HepG2 (cell line): Measurements from ENCODE around the gene CDK2AP2. TPM values are rescaled to one million over a fixed set of nuclear protein-coding genes. Genes with fewer than 3 reads are reported as not detected.

Experiments
- CCAR2 ChIP-seq: fragments of 200-400 bp; formaldehyde crosslinking; optimal IDR thresholded peaks from 2 replicates; pipeline ENCODE3; 2018; ENCODE audit warnings: low read depth, mild to moderate bottlenecking, low read length, moderate library complexity
- EEA1 ChIP-seq: sonication (generic); formaldehyde crosslinking; IDR thresholded peaks from 2 replicates; pipeline ENCODE4 v1.5.1; 2020; ENCODE audit warnings: mild to moderate bottlenecking, missing genetic modification reagents, borderline replicate concordance
- FOXC1 ChIP-seq: sonication (generic); formaldehyde crosslinking; IDR thresholded peaks from 2 replicates; pipeline ENCODE4 v1.8.0; 2022; ENCODE audit warnings: mild to moderate bottlenecking, missing genetic modification reagents, borderline replicate concordance
- GABPB1 ChIP-seq: IDR thresholded peaks from 2 replicates; pipeline ENCODE4 v1.6.1; 2016; ENCODE audit warnings: mild to moderate bottlenecking, missing genetic modification reagents, moderate library complexity, missing compliant biosample characterization
- KDM5A ChIP-seq: fragments of 200-600 bp; sonication (generic); IDR thresholded peaks from 2 replicates; pipeline ENCODE4 v1.7.0; 2018; ENCODE audit warnings: antibody characterized with exemption, mild to moderate bottlenecking, low read length, borderline replicate concordance
- KLF16 ChIP-seq, 2 experiments: sonication (generic) in 1 of 2; formaldehyde crosslinking in 1 of 2; IDR thresholded peaks; 2 replicates each; pipeline versions ENCODE4 v1.6.1 to v1.8.0; 2016 to 2023; ENCODE audit warnings: missing genetic modification reagents in 2 of 2, missing compliant biosample characterization in 1 of 2
- NRL ChIP-seq: sonication (generic); formaldehyde crosslinking; IDR thresholded peaks from 2 replicates; pipeline ENCODE4 v1.5.0; 2020; ENCODE audit warnings: missing genetic modification reagents, mild to moderate bottlenecking, moderate library complexity, borderline replicate concordance
- PAXIP1 ChIP-seq: sonication (generic); formaldehyde crosslinking; conservative IDR thresholded peaks from 2 replicates; pipeline ENCODE4 v1.4.0; 2020; ENCODE audit warnings: mild to moderate bottlenecking, missing genetic modification reagents, moderate library complexity
- TAF1 ChIP-seq: sonication (generic); formaldehyde crosslinking; IDR thresholded peaks from 2 replicates; pipeline ENCODE4 v1.4.0; 2020; ENCODE audit warnings: missing genetic modification reagents
- YEATS4 ChIP-seq: sonication (generic); formaldehyde crosslinking; IDR thresholded peaks from 2 replicates; pipeline ENCODE4 v1.4.0; 2020; ENCODE audit warnings: missing genetic modification reagents, borderline replicate concordance
- ZBTB46 ChIP-seq: sonication (generic); formaldehyde crosslinking; IDR thresholded peaks from 2 replicates; pipeline ENCODE4 v1.4.0; 2020; ENCODE audit warnings: mild to moderate bottlenecking, missing genetic modification reagents, borderline replicate concordance
- ZFP90 ChIP-seq: sonication (generic); formaldehyde crosslinking; IDR thresholded peaks from 2 replicates; pipeline ENCODE4 v1.8.0; 2022; ENCODE audit warnings: missing genetic modification reagents, mild to moderate bottlenecking, inconsistent platforms, borderline replicate concordance
- ZNF317 ChIP-seq: sonication (generic); formaldehyde crosslinking; IDR thresholded peaks from 2 replicates; pipeline ENCODE4 v1.5.0; 2020; ENCODE audit warnings: mild to moderate bottlenecking, missing genetic modification reagents
- ZNF44 ChIP-seq: sonication (generic); formaldehyde crosslinking; IDR thresholded peaks from 2 replicates; pipeline ENCODE4 v1.5.1; 2020; ENCODE audit warnings: mild to moderate bottlenecking, missing genetic modification reagents
- ZNF547 ChIP-seq: sonication (generic); formaldehyde crosslinking; IDR thresholded peaks from 2 replicates; pipeline ENCODE4 v1.5.1; 2020; ENCODE audit warnings: mild to moderate bottlenecking, missing genetic modification reagents
- ZNF589 ChIP-seq: sonication (generic); formaldehyde crosslinking; conservative IDR thresholded peaks from 2 replicates; pipeline ENCODE4 v1.8.0; 2022; ENCODE audit warnings: mild to moderate bottlenecking, moderate library complexity, missing genetic modification reagents
- ZNF691 ChIP-seq: sonication (generic); formaldehyde crosslinking; IDR thresholded peaks from 2 replicates; pipeline ENCODE4 v1.4.0; 2020; ENCODE audit warnings: missing genetic modification reagents, low read depth, mild to moderate bottlenecking, borderline replicate concordance
- polyA plus RNA-seq, 8 experiments: library from polyadenylated mRNA; depleted of rRNA in 3 of 8; stranded (reverse) in 7 of 8; unstranded in 1 of 8; fragments of >200 nt; fragmentation: Illumina TruSeq in 4 of 8; extraction: Trizol in 4 of 8; gene quantifications; 2 replicates each; pipeline versions ENCODE4 v1.2.1 to v1.2.3, GENCODE V29; 2011 to 2016; ENCODE audit warnings: low read depth in 4 of 8, missing spikeins in 1 of 8, mixed read lengths in 1 of 8; ENCODE audit not compliant: insufficient read depth in 1 of 8
- total RNA-seq, 5 experiments: library from RNA; depleted of rRNA; stranded (reverse); fragments of >200 nt; fragmentation: Illumina TruSeq; extraction: Trizol; gene quantifications; 2 replicates each; pipeline ENCODE4 v1.2.3, GENCODE V29; 2016; ENCODE audit warnings: low read depth in 1 of 5

The CDK2AP2 gene
- total and polyA plus RNA-seq, 2 of the 13 experiments (the other 11 are each of a cell fraction or from before 2014, with no cell fraction given): 15.0 to 23.2 TPM

- TF ChIP-seq ZFP90 (CRISPR knock-in tag) (peak; percentile 36; the same call in 1 of the 2 replicates), EEA1 (peak; percentile 57; the same call in 1 of the 2 replicates), ZNF44 (0 out of 2 replicates have a peak, but pooled peaks have one; percentile 66), PAXIP1 (CRISPR knock-in tag) (peak; percentile 22; the same call in 1 of the 2 replicates), KDM5A (0 out of 2 replicates have a peak, but pooled peaks have one; percentile 29), CCAR2 (no peak), GABPB1 (CRISPR knock-in tag) (peak; percentile 87), ZNF589 (CRISPR knock-in tag) (0 out of 2 replicates have a peak, but pooled peaks have one; percentile 45), FOXC1 (CRISPR knock-in tag) (peak; percentile 79; the same call in 1 of the 2 replicates), KLF16 (CRISPR knock-in tag; IDR thresholded peaks at IDR 0.05) (peak in 1 of 2 experiments; percentile 24; a peak in 1 of 4 replicates), ZNF317 (CRISPR knock-in tag) (peak; percentile 70; the same call in 1 of the 2 replicates), ZNF691 (CRISPR knock-in tag) (no peak; the same call in 1 of the 2 replicates), ZNF547 (CRISPR knock-in tag) (peak; percentile 46; the same call in 1 of the 2 replicates), YEATS4 (peak; percentile 52; the same call in 1 of the 2 replicates), NRL (CRISPR knock-in tag) (peak; percentile 3; the same call in 1 of the 2 replicates), ZBTB46 (CRISPR knock-in tag) (no peak), TAF1 (CRISPR knock-in tag) (peak; percentile 83; the same call in 1 of the 2 replicates)
Observed at GRCh38 chr11:67464411-67465188, 43.4 kb downstream of the CDK2AP2 start (continued).
